Fibroblast of lung (primary cell): ENCODE data around the gene RACK1. TPM values are rescaled to one million over a fixed set of nuclear protein-coding genes. Genes with fewer than 3 reads are reported as not detected.

Experiments
- DNase-seq, 2 donors: peaks; one replicate each; pipeline versions ENCODE4 v3.0.0 to v3.0.0-alpha.2; 2010; ENCODE audit warnings: low read depth in 2 of 2
- H2AFZ ChIP-seq: 2 replicates; pipeline ENCODE4 v1.5.1; 2012; ENCODE audit warnings: low read length, control low read depth, inconsistent platforms
- H3K27ac ChIP-seq: 2 replicates; pipeline ENCODE4 v1.5.1; 2011; ENCODE audit warnings: low read length, control low read depth; ENCODE audit not compliant: insufficient read depth
- H3K27me3 ChIP-seq: 2 replicates; pipeline ENCODE4 v1.5.1; 2011; ENCODE audit warnings: mild to moderate bottlenecking, low read length; ENCODE audit not compliant: control insufficient read depth, insufficient read depth
- H3K36me3 ChIP-seq: 2 replicates; pipeline ENCODE4 v1.5.1; 2011; ENCODE audit warnings: low read length; ENCODE audit not compliant: control insufficient read depth, insufficient read depth
- H3K4me1 ChIP-seq: 2 replicates; pipeline ENCODE4 v1.5.1; 2011; ENCODE audit warnings: low read length; ENCODE audit not compliant: control insufficient read depth, insufficient read depth; ENCODE audit errors: extremely low read depth
- H3K4me2 ChIP-seq: 2 replicates; pipeline ENCODE4 v1.5.1; 2011; ENCODE audit warnings: low read length, control low read depth; ENCODE audit not compliant: insufficient read depth; ENCODE audit errors: extremely low read depth
- H3K4me3 ChIP-seq, 4 experiments: fragments of 200-600 bp in 1 of 4; sonication (generic) in 1 of 4; replicated peaks in 1 of 4; 2 replicates each; pipeline ENCODE4 v1.5.1; 2011 to 2016; ENCODE audit warnings: low read length in 4 of 4, low read depth in 3 of 4, mild to moderate bottlenecking in 3 of 4, control low read depth in 2 of 4, inconsistent platforms in 1 of 4, mixed read lengths in 1 of 4; ENCODE audit not compliant: insufficient read depth in 1 of 4; ENCODE audit errors: control extremely low read depth in 1 of 4
- H3K79me2 ChIP-seq: 2 replicates; pipeline ENCODE4 v1.5.1; 2012; ENCODE audit warnings: mild to moderate bottlenecking, low read length, inconsistent platforms; ENCODE audit not compliant: control insufficient read depth, insufficient read depth
- H3K9ac ChIP-seq: 2 replicates; pipeline ENCODE4 v1.5.1; 2011; ENCODE audit warnings: mild to moderate bottlenecking, low read length, control low read depth; ENCODE audit not compliant: insufficient read depth
- H3K9me3 ChIP-seq: 2 replicates; pipeline ENCODE4 v1.5.1; 2012; ENCODE audit warnings: low read depth, low read length; ENCODE audit not compliant: control insufficient read depth, insufficient read depth
- H4K20me1 ChIP-seq: 2 replicates; pipeline ENCODE4 v1.5.1; 2011; ENCODE audit warnings: low read length; ENCODE audit not compliant: control insufficient read depth, insufficient read depth; ENCODE audit errors: extremely low read depth
- EZH2 ChIP-seq: IDR thresholded peaks from 2 replicates; pipeline ENCODE4 v1.5.1; 2012; ENCODE audit warnings: low read length, control low read depth, mild to moderate bottlenecking; ENCODE audit errors: missing control alignments
- polyA plus RNA-seq, 2 donors: library from polyadenylated mRNA; depleted of rRNA in 1 of 2; stranded (reverse) in 1 of 2; unstranded in 1 of 2; fragments of >200 nt; gene quantifications; 2 replicates each; pipeline ENCODE4 v1.2.1, GENCODE V29; 2011 to 2012; ENCODE audit warnings: missing spikeins in 1 of 2
- total RNA-seq: library from RNA; depleted of rRNA; stranded (reverse); fragments of >200 nt; gene quantifications from 2 replicates; pipeline ENCODE4 v1.2.1, GENCODE V29; 2014
- TF ChIP-seq, protein P1 (sequence below), 2 donors: IDR thresholded peaks in 1 of 2; conservative IDR thresholded peaks in 1 of 2; 1 replicate in 1 of 2; 2 replicates in 1 of 2; pipeline ENCODE4 v1.5.1; 2011 to 2012; ENCODE audit warnings: low read length in 2 of 2, control low read depth in 1 of 2, inconsistent platforms in 1 of 2, low read depth in 1 of 2, mild to moderate bottlenecking in 1 of 2

The RACK1 gene
- total and polyA plus RNA-seq, 2 donors (not counting 1 experiment from before 2014, with no cell fraction given) = 3,014 to 4,649 TPM

DNA sequence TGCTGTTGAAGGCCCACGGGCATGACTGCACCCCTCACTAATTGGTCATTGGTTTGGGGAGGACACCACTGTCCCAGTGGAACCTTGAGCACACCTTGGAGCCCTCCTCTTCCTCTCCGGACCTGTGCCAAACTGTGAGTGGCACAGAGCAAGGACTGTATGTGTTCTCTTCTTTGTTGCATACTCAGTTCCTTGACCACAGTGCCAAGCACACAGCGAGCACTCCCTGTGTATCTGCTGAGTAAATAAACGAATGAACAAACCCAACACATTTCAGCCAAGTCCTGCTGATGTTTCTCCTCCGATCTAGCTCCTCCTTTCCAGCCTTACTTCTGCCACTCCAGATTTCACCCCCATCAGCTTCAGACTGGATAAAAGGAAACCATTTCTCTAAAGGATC is 19.9 kb upstream of the RACK1 start:
- Histone ChIP-seq H3K9ac (no peak overlapping the region), H3K4me3 (no peak overlapping the region), H3K36me3 (no peaks in the 10 kb centered on the region), H4K20me1 (no peaks in the 10 kb centered on the region), H2AFZ (no peak overlapping the region), H3K27me3 (no peaks in the 10 kb centered on the region), H3K79me2 (peaks cover 28% of the 10 kb centered on the region), H3K4me2 (no peak overlapping the region), H3K4me1 (no peaks in the 10 kb centered on the region), H3K27ac (no peak overlapping the region), H3K9me3 (no peaks in the 10 kb centered on the region)
- TF ChIP-seq EZH2 = no peak
- TF ChIP-seq, protein P1, sequence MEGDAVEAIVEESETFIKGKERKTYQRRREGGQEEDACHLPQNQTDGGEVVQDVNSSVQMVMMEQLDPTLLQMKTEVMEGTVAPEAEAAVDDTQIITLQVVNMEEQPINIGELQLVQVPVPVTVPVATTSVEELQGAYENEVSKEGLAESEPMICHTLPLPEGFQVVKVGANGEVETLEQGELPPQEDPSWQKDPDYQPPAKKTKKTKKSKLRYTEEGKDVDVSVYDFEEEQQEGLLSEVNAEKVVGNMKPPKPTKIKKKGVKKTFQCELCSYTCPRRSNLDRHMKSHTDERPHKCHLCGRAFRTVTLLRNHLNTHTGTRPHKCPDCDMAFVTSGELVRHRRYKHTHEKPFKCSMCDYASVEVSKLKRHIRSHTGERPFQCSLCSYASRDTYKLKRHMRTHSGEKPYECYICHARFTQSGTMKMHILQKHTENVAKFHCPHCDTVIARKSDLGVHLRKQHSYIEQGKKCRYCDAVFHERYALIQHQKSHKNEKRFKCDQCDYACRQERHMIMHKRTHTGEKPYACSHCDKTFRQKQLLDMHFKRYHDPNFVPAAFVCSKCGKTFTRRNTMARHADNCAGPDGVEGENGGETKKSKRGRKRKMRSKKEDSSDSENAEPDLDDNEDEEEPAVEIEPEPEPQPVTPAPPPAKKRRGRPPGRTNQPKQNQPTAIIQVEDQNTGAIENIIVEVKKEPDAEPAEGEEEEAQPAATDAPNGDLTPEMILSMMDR (conservative IDR thresholded peaks at IDR 0.05 in 1 of 2, IDR thresholded peaks at IDR 0.05 in 1 of 2; ENCODE audit: low read depth in 1 of 2, low read length in 2 of 2) = no peak
- DNase-seq = no peak

DNA sequence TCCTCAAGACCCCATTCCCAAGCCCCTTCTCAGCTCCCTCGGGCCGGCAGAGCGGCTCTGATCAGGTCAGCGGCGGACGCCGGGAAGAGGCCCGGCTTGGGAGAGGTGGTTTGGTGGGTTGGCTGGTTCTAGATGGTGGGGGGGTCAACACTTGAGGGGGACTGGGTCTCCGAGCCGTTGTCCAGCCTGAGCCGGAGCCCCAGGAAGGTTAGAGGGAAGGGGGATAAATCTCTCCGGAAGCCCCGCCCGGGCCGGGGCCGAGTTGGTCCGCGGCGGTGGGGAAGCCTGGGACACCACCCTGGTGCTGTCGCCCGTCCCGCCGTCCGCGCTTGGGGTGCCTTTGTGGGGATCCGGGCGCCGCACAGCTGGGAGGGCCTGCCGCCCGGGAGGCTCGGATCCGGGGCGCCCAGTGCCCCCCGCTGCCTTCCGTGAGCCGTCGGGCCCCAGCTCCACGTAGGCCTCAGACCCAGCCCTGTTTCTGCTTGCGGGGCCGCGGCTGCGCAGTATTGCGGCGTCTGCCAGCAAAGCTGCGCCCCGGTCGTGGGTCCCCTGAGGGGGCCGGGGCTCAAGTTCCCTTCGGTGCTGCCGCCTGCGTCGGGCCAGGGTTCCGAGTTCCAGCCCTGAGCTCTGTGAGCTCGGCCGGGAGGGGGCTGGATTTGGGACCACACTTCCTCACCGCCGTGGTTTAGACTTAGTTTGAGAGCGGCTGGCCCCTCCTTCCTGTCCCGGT is 17.8 kb upstream of the RACK1 start:
- Histone ChIP-seq H3K27me3 (no peaks in the 10 kb centered on the region), H3K4me3 (peak overlapping the region; percentile 55 to 96 (median 84)), H2AFZ (peak overlapping the region; percentile 63), H3K9ac (peak overlapping the region; percentile 96), H3K36me3 (no peaks in the 10 kb centered on the region), H3K4me2 (peak overlapping the region; percentile 63), H3K9me3 (no peaks in the 10 kb centered on the region), H3K27ac (peak overlapping the region; percentile 96), H4K20me1 (no peaks in the 10 kb centered on the region), H3K4me1 (peaks cover 2% of the 10 kb centered on the region), H3K79me2 (peaks cover 49% of the 10 kb centered on the region)
- peak; percentile 62 to 69 for DNase-seq
- no peak for TF ChIP-seq EZH2
- TF ChIP-seq, protein P1 (conservative IDR thresholded peaks at IDR 0.05 in 1 of 2, IDR thresholded peaks at IDR 0.05 in 1 of 2; ENCODE audit: low read depth in 1 of 2, low read length in 2 of 2) = no peak

DNA sequence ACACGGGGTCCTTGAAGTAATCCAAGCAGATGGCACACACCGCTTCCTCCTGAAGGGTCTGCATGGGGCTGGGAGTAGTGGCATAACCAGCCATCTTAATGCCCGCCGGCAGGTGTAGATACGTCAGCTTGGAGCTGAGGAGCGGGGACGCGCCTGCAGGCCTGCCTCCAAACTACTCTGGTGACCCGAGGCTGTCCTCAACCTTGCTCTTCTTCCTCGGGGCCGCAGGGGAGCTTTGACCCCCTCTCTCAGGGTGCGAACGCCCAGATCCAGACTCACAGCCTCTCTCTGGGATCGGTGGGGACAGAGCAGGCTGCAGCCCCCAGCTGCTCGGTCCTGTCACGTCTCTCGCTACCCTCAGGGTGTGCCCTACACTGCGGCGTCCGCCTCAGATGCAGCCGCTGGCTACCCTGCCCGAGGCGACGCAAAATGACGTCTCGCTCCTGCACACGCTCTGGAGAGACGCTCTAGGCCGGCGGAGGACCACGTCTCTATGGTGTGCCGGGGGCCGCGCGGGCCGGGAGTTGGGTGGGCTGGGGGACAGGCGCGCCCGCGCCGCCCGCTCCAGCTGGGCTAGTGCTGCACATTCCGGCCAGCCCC is 17.1 kb upstream of the RACK1 start, which contains the start of gene TRIM52:
Gene TRIM52 (minus strand): TSS at position 424 of the 600 bp plus-strand sequence. CDS start 330 bp downstream, at position 94.
- no peaks in the 10 kb centered on the region for H4K20me1 ChIP-seq
- no peak for TF ChIP-seq EZH2
- TF ChIP-seq, protein P1 (conservative IDR thresholded peaks at IDR 0.05 in 1 of 2, IDR thresholded peaks at IDR 0.05 in 1 of 2; ENCODE audit: low read depth in 1 of 2, low read length in 2 of 2) = no peak
- peaks cover 2% of the 10 kb centered on the region for H3K4me1 ChIP-seq
- H3K79me2 ChIP-seq = peaks cover 55% of the 10 kb centered on the region
- H3K4me2 ChIP-seq = peak within 1 kb of the TSS; percentile 98
- peak within 1 kb of the TSS; percentile 96 for H3K27ac ChIP-seq
- no peaks in the 10 kb centered on the region for H3K36me3 ChIP-seq
- H3K4me3 ChIP-seq = peak within 1 kb of the TSS; percentile 55 to 96 (median 84)
- no peaks in the 10 kb centered on the region for H3K27me3 ChIP-seq
- no peaks in the 10 kb centered on the region for H3K9me3 ChIP-seq
- H2AFZ ChIP-seq = peak within 1 kb of the TSS; percentile 82
- H3K9ac ChIP-seq = peak within 1 kb of the TSS; percentile 96
- DNase-seq = peak; percentile 88 to 92
